Erythroblast (primary cell): Measurements from ENCODE around the gene SLC16A2.

ENCODE experiments used
- GATA1 ChIP-seq: IDR thresholded peaks from 2 replicates; pipeline ENCODE4 v1.6.1; 2011; ENCODE audit warnings: low read depth, mild to moderate bottlenecking, control low read depth, low read length, moderate library complexity
- POLR2A ChIP-seq: IDR thresholded peaks from 2 replicates; pipeline ENCODE4 v1.6.1; 2011; ENCODE audit warnings: mild to moderate bottlenecking, low read length

DNA sequence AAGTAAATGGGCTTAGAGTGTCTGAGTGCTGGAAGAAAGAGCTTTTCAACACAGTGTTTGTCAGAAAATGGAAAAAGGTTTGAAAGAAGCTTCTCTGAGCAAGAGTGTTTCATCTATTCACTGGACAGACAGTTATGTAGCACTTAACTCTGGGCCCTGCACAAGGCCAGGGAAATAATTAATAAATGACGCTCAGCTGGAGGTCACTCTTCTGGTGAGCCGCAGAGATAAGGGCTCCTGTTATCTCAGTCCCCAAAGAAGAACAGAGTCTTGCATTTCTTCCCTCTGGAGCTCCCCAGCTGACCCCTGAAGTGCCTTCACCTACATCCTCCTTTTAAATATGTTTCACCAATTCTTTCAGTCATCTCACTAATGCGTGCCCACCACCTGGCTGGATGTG lies 90.4 kb downstream of the SLC16A2 start:
- TF ChIP-seq POLR2A (no peak), GATA1 (no peak)
